ENCODE results near the gene GLIS2.

DNA sequence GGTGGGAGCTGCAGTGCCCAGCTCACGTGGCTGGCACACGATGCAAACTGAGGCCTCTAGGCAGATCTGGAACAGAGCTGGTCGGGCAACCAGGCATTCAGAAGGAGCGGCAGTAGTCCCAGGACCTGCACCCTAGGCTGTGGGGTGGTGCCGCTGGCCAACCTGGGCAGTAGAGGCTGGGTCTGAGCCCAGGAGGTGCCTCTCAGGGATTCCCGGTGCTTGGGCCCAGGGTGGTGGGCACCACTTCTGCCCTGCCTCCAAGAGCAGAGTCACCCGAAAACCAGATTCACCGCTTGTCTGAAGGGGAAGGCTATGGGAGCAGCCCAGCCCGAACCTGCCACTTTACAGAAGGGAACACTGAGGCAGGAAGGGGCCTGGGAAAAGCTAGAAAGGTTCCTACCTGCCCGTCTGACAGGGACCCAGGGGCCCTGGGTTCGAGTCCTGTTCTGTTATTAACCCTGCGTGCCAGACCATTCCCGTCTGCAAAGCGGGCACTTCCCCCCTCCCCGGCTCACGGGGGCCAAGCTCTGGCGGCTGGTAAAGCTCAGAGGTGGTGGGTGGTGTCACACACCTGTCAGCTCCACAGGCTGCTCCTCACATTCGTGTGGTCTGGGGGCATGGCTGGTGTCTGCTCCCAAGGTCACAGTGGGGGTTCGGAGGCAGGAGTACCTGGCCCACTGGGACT is 16.9 kb downstream of the GLIS2 start:
- TF ChIP-seq, protein P1, sequence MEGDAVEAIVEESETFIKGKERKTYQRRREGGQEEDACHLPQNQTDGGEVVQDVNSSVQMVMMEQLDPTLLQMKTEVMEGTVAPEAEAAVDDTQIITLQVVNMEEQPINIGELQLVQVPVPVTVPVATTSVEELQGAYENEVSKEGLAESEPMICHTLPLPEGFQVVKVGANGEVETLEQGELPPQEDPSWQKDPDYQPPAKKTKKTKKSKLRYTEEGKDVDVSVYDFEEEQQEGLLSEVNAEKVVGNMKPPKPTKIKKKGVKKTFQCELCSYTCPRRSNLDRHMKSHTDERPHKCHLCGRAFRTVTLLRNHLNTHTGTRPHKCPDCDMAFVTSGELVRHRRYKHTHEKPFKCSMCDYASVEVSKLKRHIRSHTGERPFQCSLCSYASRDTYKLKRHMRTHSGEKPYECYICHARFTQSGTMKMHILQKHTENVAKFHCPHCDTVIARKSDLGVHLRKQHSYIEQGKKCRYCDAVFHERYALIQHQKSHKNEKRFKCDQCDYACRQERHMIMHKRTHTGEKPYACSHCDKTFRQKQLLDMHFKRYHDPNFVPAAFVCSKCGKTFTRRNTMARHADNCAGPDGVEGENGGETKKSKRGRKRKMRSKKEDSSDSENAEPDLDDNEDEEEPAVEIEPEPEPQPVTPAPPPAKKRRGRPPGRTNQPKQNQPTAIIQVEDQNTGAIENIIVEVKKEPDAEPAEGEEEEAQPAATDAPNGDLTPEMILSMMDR (IDR thresholded peaks at IDR 0.05) = no peak
- TF ChIP-seq ZFX (IDR thresholded peaks at IDR 0.05; ENCODE audit: borderline replicate concordance) = no peak

All from 22Rv1 (cell line).